B cell (primary cell): Measurements from ENCODE around the gene DCDC1. TPM values are rescaled to one million over a fixed set of nuclear protein-coding genes. Genes with fewer than 3 reads are reported as not detected.

ENCODE experiments used
- ATAC-seq: fragments of 200-7000 bp; cut with Tn5 transposase; one replicate; pipeline ENCODE4 v1.10.0; 2021; ENCODE audit warnings: low read depth, mild to moderate bottlenecking, moderate number of reproducible peaks, moderate library complexity
- CTCF ChIA-PET: fragments of 350-600 bp; sonication (Branson Sonifier 250); formaldehyde crosslinking; loops from one replicate; lab custom pipeline; 2021; ENCODE audit warnings: antibody characterized with exemption, inconsistent platforms; lab: Charles Lee
- POLR2A ChIA-PET: fragments of 350-600 bp; sonication (Branson Sonifier 250); formaldehyde crosslinking; loops from one replicate; lab custom pipeline; 2021; ENCODE audit warnings: antibody characterized with exemption; lab: Charles Lee
- DNase-seq: peaks from one replicate; pipeline ENCODE4 v3.0.0; 2013
- H2AFZ ChIP-seq: 2 replicates; pipeline ENCODE4 v1.6.1; 2012; ENCODE audit warnings: mild to moderate bottlenecking, low read depth, low read length; ENCODE audit not compliant: insufficient read depth, poor library complexity, severe bottlenecking
- H3K27ac ChIP-seq, 2 donors: 1 replicate in 1 of 2; 2 replicates in 1 of 2; pipeline ENCODE4 v1.5.1; 2012 to 2013; ENCODE audit warnings: low read length in 2 of 2, mild to moderate bottlenecking in 2 of 2, moderate library complexity in 1 of 2
- H3K27me3 ChIP-seq, 4 experiments: fragments of 200-600 bp in 1 of 4; sonication (generic) in 1 of 4; replicated peaks in 1 of 4; 1 replicate in 2 of 4; 2 replicates in 2 of 4; pipeline versions ENCODE4 v1.6.1 to v1.7.0; 2013 to 2016; ENCODE audit warnings: low read length in 3 of 4, mild to moderate bottlenecking in 2 of 4, mixed read lengths in 1 of 4, moderate library complexity in 1 of 4; ENCODE audit not compliant: insufficient read depth in 4 of 4, control insufficient read depth in 3 of 4; ENCODE audit errors: control extremely low read depth in 1 of 4
- H3K36me3 ChIP-seq, 2 experiments: replicated peaks in 1 of 2; 1 replicate in 1 of 2; 2 replicates in 1 of 2; pipeline versions ENCODE4 v1.6.1 to v1.7.1; 2013; ENCODE audit warnings: low read length in 1 of 2; ENCODE audit not compliant: insufficient read depth in 2 of 2, control insufficient read depth in 1 of 2; ENCODE audit errors: control extremely low read depth in 1 of 2, extremely low read depth in 1 of 2
- H3K4me1 ChIP-seq, 2 donors: fragments of 200-600 bp in 1 of 2; sonication (generic) in 1 of 2; 1 replicate in 1 of 2; 2 replicates in 1 of 2; pipeline versions ENCODE4 v1.5.1 to v1.6.1; 2013 to 2017; ENCODE audit warnings: low read length in 2 of 2; ENCODE audit not compliant: control insufficient read depth in 2 of 2, insufficient read depth in 2 of 2
- H3K4me2 ChIP-seq: replicated peaks from 2 replicates; pipeline ENCODE3; 2012; ENCODE audit warnings: mild to moderate bottlenecking, low read depth, low read length; ENCODE audit not compliant: poor library complexity, severe bottlenecking
- H3K4me3 ChIP-seq, 5 experiments: fragments of 200-600 bp in 1 of 5; sonication (generic) in 1 of 5; 1 replicate in 3 of 5; 2 replicates in 2 of 5; pipeline versions ENCODE4 v1.5.1 to v1.7.0; 2011 to 2016; ENCODE audit warnings: low read length in 4 of 5, mild to moderate bottlenecking in 4 of 5, low read depth in 2 of 5, control low read depth in 1 of 5, moderate library complexity in 1 of 5; ENCODE audit not compliant: insufficient read depth in 1 of 5; ENCODE audit errors: control extremely low read depth in 1 of 5, extremely low read depth in 1 of 5
- H3K79me2 ChIP-seq: fragments of 200-600 bp; sonication (generic); one replicate; pipeline ENCODE4 v1.6.0; 2016; ENCODE audit warnings: low read length; ENCODE audit not compliant: control insufficient read depth, insufficient read depth
- H3K9ac ChIP-seq: fragments of 200-600 bp; sonication (generic); 2 replicates; pipeline ENCODE4 v1.6.1; 2017; ENCODE audit warnings: mild to moderate bottlenecking, low read length, moderate library complexity
- H3K9me3 ChIP-seq, 3 donors: one replicate each; pipeline versions ENCODE4 v1.6.1 to v1.7.1; 2013; ENCODE audit warnings: low read length in 2 of 3; ENCODE audit not compliant: control insufficient read depth in 2 of 3, insufficient read depth in 1 of 3; ENCODE audit errors: control extremely low read depth in 1 of 3
- H4K20me1 ChIP-seq: 2 replicates; pipeline ENCODE4 v1.6.0; 2012; ENCODE audit warnings: mild to moderate bottlenecking, low read length; ENCODE audit not compliant: insufficient read depth, control insufficient read depth, poor library complexity, severe bottlenecking
- H3K27ac Mint-ChIP-seq: one replicate; pipeline ENCODE4 v1.8.0; 2021; ENCODE audit warnings: mixed read lengths
- H3K27me3 Mint-ChIP-seq: one replicate; pipeline ENCODE4 v1.8.0; 2021; ENCODE audit warnings: mixed read lengths
- H3K4me1 Mint-ChIP-seq: one replicate; pipeline ENCODE4 v1.8.0; 2021; ENCODE audit warnings: mixed read lengths
- H3K4me3 Mint-ChIP-seq: one replicate; pipeline ENCODE4 v1.8.0; 2021; ENCODE audit warnings: mixed read lengths
- H3K9me3 Mint-ChIP-seq: one replicate; pipeline ENCODE4 v1.8.0; 2022; ENCODE audit warnings: mixed read lengths; ENCODE audit not compliant: insufficient read depth
- EZH2 ChIP-seq: IDR thresholded peaks from 2 replicates; pipeline ENCODE4 v1.6.1; 2012; ENCODE audit warnings: borderline replicate concordance, low read depth, mild to moderate bottlenecking, moderate library complexity, low read length; ENCODE audit not compliant: insufficient read depth, poor library complexity, severe bottlenecking
- WGBS: methylation state at CpG from one replicate; pipeline ENCODE4 v1.1.5; 2013; ENCODE audit warnings: missing lambda C conversion rate; ENCODE audit not compliant: insufficient coverage; 5-methylcytosine and 5-hydroxymethylcytosine counted together
- intact Hi-C: fragments of 100-400 bp; cut with micrococcal nuclease; formaldehyde crosslinking; loops from one replicate; pipeline ENCODE4 v1.10.0; 2022
- polyA plus RNA-seq: library from polyadenylated mRNA; depleted of rRNA; stranded (reverse); fragments of >200 nt; gene quantifications from 2 replicates; pipeline ENCODE4 v1.2.3, GENCODE V29; 2012
- total RNA-seq, 2 donors: library from RNA; stranded (reverse); fragments of 120-200 nt in 1 of 2; gene quantifications; 1 replicate in 1 of 2; 2 replicates in 1 of 2; pipeline versions ENCODE4 v1.2.3 to v1.2.4, GENCODE V29; 2013 to 2022
- TF ChIP-seq, protein P1 (sequence below): fragments of 200-600 bp; IDR thresholded peaks from one replicate; pipeline ENCODE4 v1.8.0; 2022; ENCODE audit warnings: antibody characterized with exemption, mild to moderate bottlenecking

Gene DCDC1
- total and polyA plus RNA-seq, 2 donors (not counting 1 experiment from before 2014, with no cell fraction given) = not detected

DNA sequence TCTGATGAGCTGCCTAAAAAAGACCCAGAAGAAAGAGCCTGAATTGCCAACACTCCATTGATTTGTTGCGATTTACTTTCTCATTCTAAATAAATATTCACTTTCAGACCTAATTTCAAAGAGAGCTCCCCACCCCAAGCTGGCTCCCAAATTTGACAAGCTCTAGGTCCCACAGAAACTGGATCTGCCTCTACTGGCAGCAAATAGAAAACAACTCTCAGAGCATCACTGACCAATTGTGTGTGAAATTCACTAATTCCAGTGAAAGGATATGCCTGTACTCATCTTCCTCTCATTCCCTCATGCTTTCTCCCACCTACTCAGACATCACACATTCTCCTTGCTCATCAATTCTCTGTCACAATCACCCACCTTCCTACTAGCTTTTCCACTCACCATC is 249.1 kb downstream of the DCDC1 start:
- DNase-seq (no peak), ATAC-seq (no peak)
- H3K9me3 Mint-ChIP-seq = peaks cover 4% of the 10 kb centered on the region
- no peak overlapping the region for H3K27ac Mint-ChIP-seq
- no peaks in the 10 kb centered on the region for H4K20me1 ChIP-seq
- no peak for TF ChIP-seq EZH2
- TF ChIP-seq, protein P1, sequence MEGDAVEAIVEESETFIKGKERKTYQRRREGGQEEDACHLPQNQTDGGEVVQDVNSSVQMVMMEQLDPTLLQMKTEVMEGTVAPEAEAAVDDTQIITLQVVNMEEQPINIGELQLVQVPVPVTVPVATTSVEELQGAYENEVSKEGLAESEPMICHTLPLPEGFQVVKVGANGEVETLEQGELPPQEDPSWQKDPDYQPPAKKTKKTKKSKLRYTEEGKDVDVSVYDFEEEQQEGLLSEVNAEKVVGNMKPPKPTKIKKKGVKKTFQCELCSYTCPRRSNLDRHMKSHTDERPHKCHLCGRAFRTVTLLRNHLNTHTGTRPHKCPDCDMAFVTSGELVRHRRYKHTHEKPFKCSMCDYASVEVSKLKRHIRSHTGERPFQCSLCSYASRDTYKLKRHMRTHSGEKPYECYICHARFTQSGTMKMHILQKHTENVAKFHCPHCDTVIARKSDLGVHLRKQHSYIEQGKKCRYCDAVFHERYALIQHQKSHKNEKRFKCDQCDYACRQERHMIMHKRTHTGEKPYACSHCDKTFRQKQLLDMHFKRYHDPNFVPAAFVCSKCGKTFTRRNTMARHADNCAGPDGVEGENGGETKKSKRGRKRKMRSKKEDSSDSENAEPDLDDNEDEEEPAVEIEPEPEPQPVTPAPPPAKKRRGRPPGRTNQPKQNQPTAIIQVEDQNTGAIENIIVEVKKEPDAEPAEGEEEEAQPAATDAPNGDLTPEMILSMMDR = no peak
- no peak overlapping the region for H3K4me3 Mint-ChIP-seq
- no peak overlapping the region for H3K4me3 ChIP-seq
- H3K27ac ChIP-seq = no peak overlapping the region
- H3K27me3 ChIP-seq = no peaks in the 10 kb centered on the region
- H3K9ac ChIP-seq = no peak overlapping the region
- H3K4me2 ChIP-seq = no peak overlapping the region
- H3K27me3 Mint-ChIP-seq = no peaks in the 10 kb centered on the region
- 100% methylated on average over 1 of the region's 1 CpG for WGBS
- H3K4me1 ChIP-seq = no peaks in the 10 kb centered on the region
- H3K4me1 Mint-ChIP-seq = no peaks in the 10 kb centered on the region
- intact Hi-C loops = no loop called here
- no peak overlapping the region for H2AFZ ChIP-seq
- ChIA-PET CTCF (interaction anchor here (1.0 kb wide), 1 partner anchor 9 kb away, joined by 3 read pairs; no protein-coding TSS in a partner anchor), POLR2A (no interaction called here)
- no peaks in the 10 kb centered on the region for H3K79me2 ChIP-seq
- peaks cover 0 to 1% (median 0%) of the 10 kb centered on the region in 3 donors for H3K9me3 ChIP-seq
- H3K36me3 ChIP-seq = no peaks in the 10 kb centered on the region

DNA sequence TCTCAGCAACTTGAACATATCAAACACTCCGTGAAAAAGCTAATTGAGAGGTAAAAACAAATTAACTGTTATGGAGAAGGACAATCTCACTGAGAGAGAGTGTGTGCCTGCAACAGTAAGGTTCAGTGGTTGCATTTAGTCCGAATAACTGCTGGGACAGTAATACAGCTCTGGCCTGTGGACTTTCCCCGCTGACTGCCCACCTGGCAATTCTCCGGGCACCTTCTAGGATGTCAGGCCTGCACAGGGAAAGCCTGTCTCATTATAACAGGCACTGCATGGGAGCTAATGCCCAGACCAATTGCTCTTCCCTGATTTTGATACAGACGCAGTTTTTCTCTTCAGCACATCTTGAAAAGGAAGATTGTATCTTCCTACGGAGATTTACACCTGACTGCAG is 251.0 kb downstream of the DCDC1 start:
- Mint-ChIP-seq H3K27me3 (no peaks in the 10 kb centered on the region), H3K9me3 (no peaks in the 10 kb centered on the region), H3K4me1 (no peaks in the 10 kb centered on the region), H3K27ac (no peak overlapping the region), H3K4me3 (no peak overlapping the region)
- Histone ChIP-seq H3K4me3 (no peak overlapping the region), H3K4me1 (no peaks in the 10 kb centered on the region), H3K27me3 (no peaks in the 10 kb centered on the region), H3K27ac (no peak overlapping the region), H3K9me3 (no peaks in the 10 kb centered on the region), H3K4me2 (no peak overlapping the region), H4K20me1 (no peaks in the 10 kb centered on the region), H3K79me2 (no peaks in the 10 kb centered on the region), H3K36me3 (no peaks in the 10 kb centered on the region), H2AFZ (no peak overlapping the region), H3K9ac (no peak overlapping the region)
- TF ChIP-seq, protein P1 = no peak
- TF ChIP-seq EZH2 = no peak
- intact Hi-C loops = no loop called here
- ChIA-PET POLR2A (no interaction called here), CTCF (no interaction called here)
- 94% methylated on average over 3 of the region's 6 CpGs for WGBS
- ATAC-seq (no peak), DNase-seq (no peak)
